ENCODE results near the gene MDM1. TPM values are rescaled to one million over a fixed set of nuclear protein-coding genes. Genes with fewer than 3 reads are reported as not detected.

Gene MDM1
- polyA plus RNA-seq, 1 experiment: 13.5 TPM

DNA sequence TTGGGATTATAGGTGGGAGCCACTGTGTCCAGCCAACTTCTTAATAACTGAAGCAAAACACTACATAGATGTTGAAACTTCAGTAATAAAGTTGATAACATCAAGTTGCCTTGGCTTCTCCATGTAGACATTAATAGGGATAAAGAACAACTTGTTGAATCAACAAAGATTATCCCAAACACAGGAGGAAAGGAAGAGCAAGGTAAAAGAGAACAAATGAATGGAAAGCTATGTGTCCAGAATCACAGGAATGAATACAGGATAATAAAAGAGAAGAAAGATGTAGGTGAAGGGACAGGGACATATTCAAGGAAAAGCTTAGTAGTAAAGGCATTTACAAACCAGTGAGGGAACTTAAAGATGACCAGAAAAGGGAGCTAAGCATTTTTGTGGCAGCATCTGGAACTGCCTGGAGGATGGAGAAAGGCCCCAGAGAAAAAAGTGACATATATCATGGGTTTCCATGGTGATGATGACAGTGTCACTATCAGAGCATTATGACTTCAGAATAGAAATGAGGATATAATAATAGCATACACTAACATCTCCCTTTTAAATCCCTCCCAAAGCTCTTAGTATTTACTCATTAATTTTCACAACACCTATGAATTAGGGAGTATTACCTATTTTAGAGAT, 24.0 kb upstream of the MDM1 start:
- ChIA-PET CTCF (interaction anchor here (0.7 to 1.4 kb wide), 3 partner anchors 8 to 622 kb away, joined by 3 to 5 read pairs (median 3); no protein-coding TSS in a partner anchor), POLR2A (no interaction called here)
- H3K27me3 ChIP-seq (ENCODE audit: control insufficient read depth, insufficient read depth, low read length): no peaks in the 10 kb centered on the region
- no peak overlapping the region for H3K27ac ChIP-seq (ENCODE audit: low read depth, low read length)
- TF ChIP-seq, protein P1, sequence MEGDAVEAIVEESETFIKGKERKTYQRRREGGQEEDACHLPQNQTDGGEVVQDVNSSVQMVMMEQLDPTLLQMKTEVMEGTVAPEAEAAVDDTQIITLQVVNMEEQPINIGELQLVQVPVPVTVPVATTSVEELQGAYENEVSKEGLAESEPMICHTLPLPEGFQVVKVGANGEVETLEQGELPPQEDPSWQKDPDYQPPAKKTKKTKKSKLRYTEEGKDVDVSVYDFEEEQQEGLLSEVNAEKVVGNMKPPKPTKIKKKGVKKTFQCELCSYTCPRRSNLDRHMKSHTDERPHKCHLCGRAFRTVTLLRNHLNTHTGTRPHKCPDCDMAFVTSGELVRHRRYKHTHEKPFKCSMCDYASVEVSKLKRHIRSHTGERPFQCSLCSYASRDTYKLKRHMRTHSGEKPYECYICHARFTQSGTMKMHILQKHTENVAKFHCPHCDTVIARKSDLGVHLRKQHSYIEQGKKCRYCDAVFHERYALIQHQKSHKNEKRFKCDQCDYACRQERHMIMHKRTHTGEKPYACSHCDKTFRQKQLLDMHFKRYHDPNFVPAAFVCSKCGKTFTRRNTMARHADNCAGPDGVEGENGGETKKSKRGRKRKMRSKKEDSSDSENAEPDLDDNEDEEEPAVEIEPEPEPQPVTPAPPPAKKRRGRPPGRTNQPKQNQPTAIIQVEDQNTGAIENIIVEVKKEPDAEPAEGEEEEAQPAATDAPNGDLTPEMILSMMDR (IDR thresholded peaks at IDR 0.05; ENCODE audit: low read depth, low read length): no peak
- no peak overlapping the region for H3K4me3 ChIP-seq (ENCODE audit: low read depth, low read length)
- no peaks in the 10 kb centered on the region for H3K9me3 ChIP-seq (ENCODE audit: control insufficient read depth, insufficient read depth, low read length)
- no peak for DNase-seq (ENCODE audit: low read depth, low spot score)

DNA sequence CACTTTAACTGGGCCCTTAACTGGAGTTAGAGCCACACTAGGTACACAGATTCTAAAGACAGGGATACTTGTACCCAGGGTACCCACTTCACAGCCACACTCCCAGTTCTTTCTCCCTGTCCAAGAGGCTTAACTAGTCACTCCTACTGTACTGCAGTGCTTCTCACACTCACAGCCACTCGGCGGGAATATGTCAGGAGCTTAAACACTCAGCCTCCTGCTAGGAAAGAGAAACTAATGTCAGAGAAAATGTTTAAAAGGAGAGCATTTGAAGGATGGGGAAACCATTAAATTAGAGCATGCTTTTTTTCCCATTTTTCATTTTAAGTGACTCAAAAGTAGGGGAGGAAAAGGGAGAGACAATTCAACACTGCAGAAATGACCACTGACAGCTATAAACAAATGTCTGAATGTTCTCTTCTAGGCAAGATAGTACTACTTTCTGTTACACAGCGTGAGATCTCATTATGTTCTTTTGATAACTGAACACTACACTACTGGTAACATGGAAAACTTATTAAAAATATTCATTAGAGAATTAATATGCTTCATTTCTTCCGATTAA, 22.9 kb upstream of the MDM1 start:
- TF ChIP-seq, protein P1 (IDR thresholded peaks at IDR 0.05; ENCODE audit: low read depth, low read length): no peak
- Histone ChIP-seq H3K4me3 (ENCODE audit: low read depth, low read length) (no peak overlapping the region), H3K9me3 (ENCODE audit: control insufficient read depth, insufficient read depth, low read length) (no peaks in the 10 kb centered on the region), H3K27me3 (ENCODE audit: control insufficient read depth, insufficient read depth, low read length) (no peaks in the 10 kb centered on the region), H3K27ac (ENCODE audit: low read depth, low read length) (no peak overlapping the region)
- ChIA-PET POLR2A (no interaction called here), CTCF (interaction anchor here (1.0 to 1.4 kb wide), 2 partner anchors 10 to 132 kb away, joined by 5 read pairs; no protein-coding TSS in a partner anchor)
- DNase-seq (ENCODE audit: low read depth, low spot score): no peak

GRCh38 chr12:68352067-68352466, 19.9 kb upstream of the MDM1 start:
- no peaks in the 10 kb centered on the region for H3K9me3 ChIP-seq (ENCODE audit: control insufficient read depth, insufficient read depth, low read length)
- TF ChIP-seq, protein P1 (IDR thresholded peaks at IDR 0.05; ENCODE audit: low read depth, low read length): no peak
- H3K4me3 ChIP-seq (ENCODE audit: low read depth, low read length): no peak overlapping the region
- no peak for DNase-seq (ENCODE audit: low read depth, low spot score)
- no peak overlapping the region for H3K27ac ChIP-seq (ENCODE audit: low read depth, low read length)
- H3K27me3 ChIP-seq (ENCODE audit: control insufficient read depth, insufficient read depth, low read length): no peaks in the 10 kb centered on the region
- CTCF ChIA-PET: no interaction called here
- POLR2A ChIA-PET: no interaction called here

- ChIA-PET POLR2A (interaction anchor here (0.5 kb wide), 1 partner anchor 574 kb away, joined by 3 read pairs; no protein-coding TSS in a partner anchor), CTCF (interaction anchor here (2.6 kb wide), 1 partner anchor 8 kb away, joined by 15 read pairs; no protein-coding TSS in a partner anchor)
- H3K27me3 ChIP-seq (ENCODE audit: control insufficient read depth, insufficient read depth, low read length): no peaks in the 10 kb centered on the region
- no peaks in the 10 kb centered on the region for H3K9me3 ChIP-seq (ENCODE audit: control insufficient read depth, insufficient read depth, low read length)
- DNase-seq (ENCODE audit: low read depth, low spot score): no peak
- TF ChIP-seq, protein P1 (IDR thresholded peaks at IDR 0.05; ENCODE audit: low read depth, low read length): no peak
- H3K4me3 ChIP-seq (ENCODE audit: low read depth, low read length): no peak overlapping the region
- no peak overlapping the region for H3K27ac ChIP-seq (ENCODE audit: low read depth, low read length)
These were observed 18.6 kb upstream of the MDM1 start for GRCh38 chr12:68350753-68351152.

DNA sequence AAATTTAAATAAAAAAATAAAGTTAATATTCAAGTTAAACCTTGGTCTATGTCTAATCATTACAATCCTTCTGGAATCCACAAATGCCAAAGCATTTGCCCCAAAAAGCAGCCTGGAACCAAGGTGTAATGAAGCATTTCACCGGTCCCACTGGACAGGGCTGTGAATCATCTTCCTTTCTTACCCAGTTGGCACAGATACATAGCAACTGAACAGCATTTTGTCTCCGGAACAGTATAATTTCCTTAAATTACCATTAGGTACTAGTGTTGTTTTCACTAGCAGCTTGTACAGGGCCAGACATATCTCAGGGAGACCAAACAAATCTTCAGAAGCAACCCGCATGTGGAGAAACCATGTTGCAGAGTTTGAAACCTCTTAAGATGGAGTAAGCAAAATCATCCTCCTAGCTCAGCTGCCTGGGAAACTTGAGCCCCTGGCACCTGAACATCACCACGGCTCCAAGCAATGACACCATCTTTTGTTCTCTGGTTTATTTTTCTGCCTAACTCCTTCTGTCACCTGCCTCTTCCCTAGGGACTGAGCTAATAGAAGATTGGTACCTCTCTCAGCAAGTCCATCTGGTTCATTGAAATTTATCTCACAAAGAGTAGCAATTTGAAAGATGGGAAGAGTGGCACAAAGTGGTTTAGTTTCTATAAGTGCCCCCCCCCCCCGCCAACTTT, 17.9 kb upstream of the MDM1 start:
- ChIA-PET POLR2A (interaction anchor here (0.7 kb wide), 1 partner anchor 195 kb away, joined by 3 read pairs; no protein-coding TSS in a partner anchor), CTCF (interaction anchor here (2.6 kb wide), 1 partner anchor 9 kb away, joined by 15 read pairs; no protein-coding TSS in a partner anchor)
- H3K9me3 ChIP-seq (ENCODE audit: control insufficient read depth, insufficient read depth, low read length): no peaks in the 10 kb centered on the region
- H3K4me3 ChIP-seq (ENCODE audit: low read depth, low read length): no peak overlapping the region
- H3K27ac ChIP-seq (ENCODE audit: low read depth, low read length): no peak overlapping the region
- no peak for DNase-seq (ENCODE audit: low read depth, low spot score)
- H3K27me3 ChIP-seq (ENCODE audit: control insufficient read depth, insufficient read depth, low read length): peaks cover under 1% of the 10 kb centered on the region
- TF ChIP-seq, protein P1 (IDR thresholded peaks at IDR 0.05; ENCODE audit: low read depth, low read length): no peak
